ENCODE measurements around the gene ATP5PD. TPM values are rescaled to one million over a fixed set of nuclear protein-coding genes. Genes with fewer than 3 reads are reported as not detected.
A peak's percentile ranks its signal among the peaks of the same experiment; 100 is the strongest.
"Not testable (repeated sequence)": the region's sequence is repeated elsewhere in the genome, so short reads cannot be mapped to it uniquely, and the experiment has no call there.

The ATP5PD gene
- total and polyA plus RNA-seq, 2 donors: 136 to 334 TPM

GRCh38 chr17:75084039-75084660 lies 37.4 kb upstream of the ATP5PD start:
- no peaks in the 10 kb centered on the region for H3K4me1 ChIP-seq (ENCODE audit: insufficient read depth)
- H3K27ac ChIP-seq (ENCODE audit: low read depth): no peak overlapping the region
- no peak for DNase-seq (ENCODE audit: extremely low spot score)
- no peak overlapping the region for H3K4me3 ChIP-seq (ENCODE audit: low read depth, low read length)
- 68% methylated on average over 14 of the region's 14 CpGs for WGBS
- H3K36me3 ChIP-seq (ENCODE audit: insufficient read depth): no peaks in the 10 kb centered on the region

GRCh38 chr17:75082683-75083082 lies 35.9 kb upstream of the ATP5PD start:
- 77% methylated on average over 6 of the region's 6 CpGs for WGBS
- DNase-seq (ENCODE audit: extremely low spot score): no peak
- peaks cover 1% of the 10 kb centered on the region for H3K4me1 ChIP-seq (ENCODE audit: insufficient read depth)
- no peak overlapping the region for H3K4me3 ChIP-seq (ENCODE audit: low read depth, low read length)
- H3K36me3 ChIP-seq (ENCODE audit: insufficient read depth): no peaks in the 10 kb centered on the region
- H3K27ac ChIP-seq (ENCODE audit: low read depth): no peak overlapping the region

GRCh38 chr17:75081611-75082540 lies 35.1 kb upstream of the ATP5PD start:
- no peak for DNase-seq (ENCODE audit: extremely low spot score)
- whole genome bisulfite sequencing: 75% methylated on average over 13 of the region's 13 CpGs
- Histone ChIP-seq H3K4me3 (ENCODE audit: low read depth, low read length) (no peak overlapping the region), H3K4me1 (ENCODE audit: insufficient read depth) (peaks cover 1% of the 10 kb centered on the region), H3K27ac (ENCODE audit: low read depth) (no peak overlapping the region), H3K36me3 (ENCODE audit: insufficient read depth) (no peaks in the 10 kb centered on the region)

GRCh38 chr17:75079023-75079373 lies 32.2 kb upstream of the ATP5PD start:
- DNase-seq (ENCODE audit: extremely low spot score): no peak
- H3K4me3 ChIP-seq (ENCODE audit: low read depth, low read length): no peak overlapping the region
- 70% methylated on average over 8 of the region's 8 CpGs for WGBS
- peaks cover 1% of the 10 kb centered on the region for H3K4me1 ChIP-seq (ENCODE audit: insufficient read depth)
- H3K36me3 ChIP-seq (ENCODE audit: insufficient read depth): no peaks in the 10 kb centered on the region
- H3K27ac ChIP-seq (ENCODE audit: low read depth): no peak overlapping the region

GRCh38 chr17:75078284-75079022 lies 31.7 kb upstream of the ATP5PD start:
- no peak for DNase-seq (ENCODE audit: extremely low spot score)
- no peaks in the 10 kb centered on the region for H3K36me3 ChIP-seq (ENCODE audit: insufficient read depth)
- no peak overlapping the region for H3K4me3 ChIP-seq (ENCODE audit: low read depth, low read length)
- H3K4me1 ChIP-seq (ENCODE audit: insufficient read depth): peaks cover 1% of the 10 kb centered on the region
- H3K27ac ChIP-seq (ENCODE audit: low read depth): no peak overlapping the region
- WGBS: 67% methylated on average over 17 of the region's 17 CpGs

GRCh38 chr17:75077496-75078283 lies 30.9 kb upstream of the ATP5PD start:
- H3K4me3 ChIP-seq (ENCODE audit: low read depth, low read length): peak overlapping the region; percentile 24
- no peak for DNase-seq (ENCODE audit: extremely low spot score)
- WGBS: 5% methylated on average over 53 of the region's 53 CpGs

GRCh38 chr17:75077072-75077495 lies 30.3 kb upstream of the ATP5PD start:
- peak overlapping the region; percentile 43 for H3K27ac ChIP-seq (ENCODE audit: low read depth)
- DNase-seq (ENCODE audit: extremely low spot score): no peak
- peak overlapping the region; percentile 24 for H3K4me3 ChIP-seq (ENCODE audit: low read depth, low read length)
- no peaks in the 10 kb centered on the region for H3K36me3 ChIP-seq (ENCODE audit: insufficient read depth)
- 29% methylated on average over 30 of the region's 30 CpGs for WGBS
- H3K4me1 ChIP-seq (ENCODE audit: insufficient read depth): peaks cover 1% of the 10 kb centered on the region

More at GRCh38 chr17:75077496-75078283, 30.9 kb upstream of the ATP5PD start:
- peak overlapping the region; percentile 43 for H3K27ac ChIP-seq (ENCODE audit: low read depth)
- H3K36me3 ChIP-seq (ENCODE audit: insufficient read depth): no peaks in the 10 kb centered on the region
- peaks cover 1% of the 10 kb centered on the region for H3K4me1 ChIP-seq (ENCODE audit: insufficient read depth)

- peaks cover 1% of the 10 kb centered on the region for H3K4me1 ChIP-seq (ENCODE audit: insufficient read depth)
- H3K27ac ChIP-seq (ENCODE audit: low read depth): no peak overlapping the region
- no peaks in the 10 kb centered on the region for H3K36me3 ChIP-seq (ENCODE audit: insufficient read depth)
- H3K4me3 ChIP-seq (ENCODE audit: low read depth, low read length): no peak overlapping the region
- DNase-seq (ENCODE audit: extremely low spot score): no peak
- 60% methylated on average over 4 of the region's 4 CpGs for WGBS
These were observed 29.0 kb upstream of the ATP5PD start for GRCh38 chr17:75075597-75076336.

GRCh38 chr17:75074532-75074931 lies 27.8 kb upstream of the ATP5PD start:
- Histone ChIP-seq H3K36me3 (ENCODE audit: insufficient read depth) (no peaks in the 10 kb centered on the region), H3K4me1 (ENCODE audit: insufficient read depth) (peaks cover 1% of the 10 kb centered on the region), H3K27ac (ENCODE audit: low read depth) (no peak overlapping the region), H3K4me3 (ENCODE audit: low read depth, low read length) (no peak overlapping the region)
- DNase-seq (ENCODE audit: extremely low spot score): no peak
- 61% methylated on average over 14 of the region's 14 CpGs for WGBS

GRCh38 chr17:75073618-75074047 lies 26.9 kb upstream of the ATP5PD start:
- no peak for DNase-seq (ENCODE audit: extremely low spot score)
- Histone ChIP-seq H3K27ac (ENCODE audit: low read depth) (no peak overlapping the region), H3K4me1 (ENCODE audit: insufficient read depth) (peaks cover 1% of the 10 kb centered on the region), H3K36me3 (ENCODE audit: insufficient read depth) (no peaks in the 10 kb centered on the region), H3K4me3 (ENCODE audit: low read depth, low read length) (no peak overlapping the region)
- WGBS: 49% methylated on average over 5 of the region's 5 CpGs

- WGBS: 97% methylated on average over 5 of the region's 5 CpGs
- H3K27ac ChIP-seq (ENCODE audit: low read depth); H3K4me3 ChIP-seq (ENCODE audit: low read depth, low read length); H3K4me1 ChIP-seq (ENCODE audit: insufficient read depth); DNase-seq (ENCODE audit: extremely low spot score); H3K36me3 ChIP-seq (ENCODE audit: insufficient read depth): not testable (repeated sequence)
These were observed 26.1 kb upstream of the ATP5PD start for GRCh38 chr17:75072909-75073308.

GRCh38 chr17:75071478-75072271 lies 24.9 kb upstream of the ATP5PD start:
- 78% methylated on average over 8 of the region's 8 CpGs for WGBS
- H3K36me3 ChIP-seq (ENCODE audit: insufficient read depth): not testable (repeated sequence)

More at GRCh38 chr17:75071478-75072271, 24.9 kb upstream of the ATP5PD start:
- DNase-seq (ENCODE audit: extremely low spot score); H3K27ac ChIP-seq (ENCODE audit: low read depth); H3K4me3 ChIP-seq (ENCODE audit: low read depth, low read length); H3K4me1 ChIP-seq (ENCODE audit: insufficient read depth): not testable (repeated sequence)
